HepG2 (cell line): ENCODE measurements around the gene MICA. TPM values are rescaled to one million over a fixed set of nuclear protein-coding genes. Genes with fewer than 3 reads are reported as not detected.
A peak's percentile ranks its signal among the peaks of the same experiment; 100 is the strongest.

Experiments used
- ATM ChIP-seq: fragments of 450-650 bp; IDR thresholded peaks from 2 replicates; pipeline ENCODE4 v1.7.1; 2017; ENCODE audit warnings: mild to moderate bottlenecking, borderline replicate concordance
- DPF2 ChIP-seq: sonication (generic); formaldehyde crosslinking; IDR thresholded peaks from 2 replicates; pipeline ENCODE4 v1.4.0; 2020; ENCODE audit warnings: mild to moderate bottlenecking, low read depth, missing genetic modification reagents, borderline replicate concordance
- FOSL1 ChIP-seq: sonication (generic); formaldehyde crosslinking; IDR thresholded peaks from 2 replicates; pipeline ENCODE4 v1.9.0; 2021; ENCODE audit warnings: missing genetic modification reagents, borderline replicate concordance
- FOSL2 ChIP-seq: sonication (generic); formaldehyde crosslinking; IDR thresholded peaks from 2 replicates; pipeline ENCODE4 v1.4.0; 2020; ENCODE audit warnings: missing genetic modification reagents
- FOXA1 ChIP-seq, 2 experiments: fragments of 450-650 bp in 1 of 2; sonication (generic) in 1 of 2; formaldehyde crosslinking in 1 of 2; IDR thresholded peaks; 2 replicates each; pipeline versions ENCODE4 v1.4.0 to v1.6.1; 2016 to 2020; ENCODE audit warnings: missing genetic modification reagents in 1 of 2
- GTF3A ChIP-seq: sonication (generic); formaldehyde crosslinking; conservative IDR thresholded peaks from 2 replicates; pipeline ENCODE4 v1.4.0; 2020; ENCODE audit warnings: mild to moderate bottlenecking, missing genetic modification reagents
- MYNN ChIP-seq: sonication (generic); formaldehyde crosslinking; IDR thresholded peaks from 2 replicates; pipeline ENCODE4 v1.4.0; 2020; ENCODE audit warnings: mild to moderate bottlenecking, low read depth, missing genetic modification reagents
- MZF1 ChIP-seq: sonication (generic); formaldehyde crosslinking; IDR thresholded peaks from 2 replicates; pipeline ENCODE4 v1.8.1; 2023; ENCODE audit warnings: mild to moderate bottlenecking, missing genetic modification reagents, borderline replicate concordance
- SUZ12 ChIP-seq: fragments of 150-350 bp; IDR thresholded peaks from 2 replicates; pipeline ENCODE4 v1.6.1; 2014; ENCODE audit warnings: low read depth, low read length
- SYNCRIP ChIP-seq: fragments of 200-400 bp; formaldehyde crosslinking; IDR thresholded peaks from 2 replicates; pipeline ENCODE4 v1.6.1; 2018; ENCODE audit warnings: mild to moderate bottlenecking, low read depth, low read length; ENCODE audit not compliant: insufficient read depth
- TEAD3 ChIP-seq: optimal IDR thresholded peaks from 2 replicates; pipeline ENCODE3; 2016; ENCODE audit warnings: borderline replicate concordance
- TMF1 ChIP-seq: sonication (generic); formaldehyde crosslinking; IDR thresholded peaks from 2 replicates; pipeline ENCODE4 v1.8.1; 2022; ENCODE audit warnings: low read depth, missing genetic modification reagents
- ZKSCAN5 ChIP-seq: sonication (generic); formaldehyde crosslinking; IDR thresholded peaks from 2 replicates; pipeline ENCODE4 v1.5.1; 2020; ENCODE audit warnings: mild to moderate bottlenecking, missing genetic modification reagents
- ZNF160 ChIP-seq: sonication (generic); formaldehyde crosslinking; IDR thresholded peaks from 2 replicates; pipeline ENCODE4 v1.8.0; 2022; ENCODE audit warnings: mild to moderate bottlenecking, inconsistent platforms, missing genetic modification reagents
- ZNF329 ChIP-seq: sonication (generic); formaldehyde crosslinking; IDR thresholded peaks from 2 replicates; pipeline ENCODE4 v1.9.0; 2021; ENCODE audit warnings: low read depth, mild to moderate bottlenecking, missing genetic modification reagents
- ZNF33A ChIP-seq: sonication (generic); formaldehyde crosslinking; IDR thresholded peaks from 2 replicates; pipeline ENCODE4 v1.5.1; 2020; ENCODE audit warnings: missing genetic modification reagents, mild to moderate bottlenecking, moderate library complexity, borderline replicate concordance
- ZNF33B ChIP-seq: sonication (generic); formaldehyde crosslinking; IDR thresholded peaks from 2 replicates; pipeline ENCODE4 v1.5.1; 2020; ENCODE audit warnings: mild to moderate bottlenecking, missing genetic modification reagents
- ZNF543 ChIP-seq: sonication (generic); formaldehyde crosslinking; IDR thresholded peaks from 2 replicates; pipeline ENCODE4 v1.4.0; 2020; ENCODE audit warnings: mild to moderate bottlenecking, missing genetic modification reagents
- ZNF605 ChIP-seq: sonication (generic); formaldehyde crosslinking; IDR thresholded peaks from 2 replicates; pipeline ENCODE4 v1.8.0; 2022; ENCODE audit warnings: mild to moderate bottlenecking, missing genetic modification reagents
- ZNF691 ChIP-seq: sonication (generic); formaldehyde crosslinking; IDR thresholded peaks from 2 replicates; pipeline ENCODE4 v1.4.0; 2020; ENCODE audit warnings: missing genetic modification reagents, low read depth, mild to moderate bottlenecking, borderline replicate concordance
- polyA plus RNA-seq, 8 experiments: library from polyadenylated mRNA; depleted of rRNA in 3 of 8; stranded (reverse) in 7 of 8; unstranded in 1 of 8; fragments of >200 nt; fragmentation: Illumina TruSeq in 4 of 8; extraction: Trizol in 4 of 8; gene quantifications; 2 replicates each; pipeline versions ENCODE4 v1.2.1 to v1.2.3, GENCODE V29; 2011 to 2016; ENCODE audit warnings: low read depth in 4 of 8, missing spikeins in 1 of 8, mixed read lengths in 1 of 8; ENCODE audit not compliant: insufficient read depth in 1 of 8
- total RNA-seq, 5 experiments: library from RNA; depleted of rRNA; stranded (reverse); fragments of >200 nt; fragmentation: Illumina TruSeq; extraction: Trizol; gene quantifications; 2 replicates each; pipeline ENCODE4 v1.2.3, GENCODE V29; 2016; ENCODE audit warnings: low read depth in 1 of 5
- TF ChIP-seq, protein P1 (sequence below): sonication (generic); formaldehyde crosslinking; IDR thresholded peaks from 2 replicates; pipeline ENCODE4 v1.4.0; 2020; ENCODE audit warnings: missing genetic modification reagents, borderline replicate concordance
- TF ChIP-seq, protein P2 (sequence below): sonication (generic); formaldehyde crosslinking; IDR thresholded peaks from 2 replicates; pipeline ENCODE4 v1.5.1; 2020; ENCODE audit warnings: mild to moderate bottlenecking, missing genetic modification reagents, borderline replicate concordance
- TF ChIP-seq, protein P3 (sequence below): sonication (generic); formaldehyde crosslinking; IDR thresholded peaks from 2 replicates; pipeline ENCODE4 v1.5.1; 2020; ENCODE audit warnings: missing genetic modification reagents, mild to moderate bottlenecking, borderline replicate concordance
- TF ChIP-seq, protein P4 (sequence below): IDR thresholded peaks from 2 replicates; pipeline ENCODE4 v1.6.1; 2016; ENCODE audit warnings: missing biosample characterization, missing genetic modification reagents, low read depth

MICA gene
- total and polyA plus RNA-seq, 2 of the 13 experiments (the other 11 are each of a cell fraction or from before 2014, with no cell fraction given), result 21.6 to 38.1 TPM

GRCh38 chr6:31401403-31401802, 2.0 kb upstream of the MICA start (continued):
- no peak for TF ChIP-seq ZNF329
- TF ChIP-seq SUZ12, result no peak
- no peak for TF ChIP-seq ZNF543 (CRISPR knock-in tag)
- no peak for TF ChIP-seq DPF2 (CRISPR knock-in tag)
- no peak for TF ChIP-seq MYNN (CRISPR knock-in tag)
- peak; percentile 87 for TF ChIP-seq FOSL2 (CRISPR knock-in tag)
- TF ChIP-seq SYNCRIP, result no peak
- TF ChIP-seq, protein P1, sequence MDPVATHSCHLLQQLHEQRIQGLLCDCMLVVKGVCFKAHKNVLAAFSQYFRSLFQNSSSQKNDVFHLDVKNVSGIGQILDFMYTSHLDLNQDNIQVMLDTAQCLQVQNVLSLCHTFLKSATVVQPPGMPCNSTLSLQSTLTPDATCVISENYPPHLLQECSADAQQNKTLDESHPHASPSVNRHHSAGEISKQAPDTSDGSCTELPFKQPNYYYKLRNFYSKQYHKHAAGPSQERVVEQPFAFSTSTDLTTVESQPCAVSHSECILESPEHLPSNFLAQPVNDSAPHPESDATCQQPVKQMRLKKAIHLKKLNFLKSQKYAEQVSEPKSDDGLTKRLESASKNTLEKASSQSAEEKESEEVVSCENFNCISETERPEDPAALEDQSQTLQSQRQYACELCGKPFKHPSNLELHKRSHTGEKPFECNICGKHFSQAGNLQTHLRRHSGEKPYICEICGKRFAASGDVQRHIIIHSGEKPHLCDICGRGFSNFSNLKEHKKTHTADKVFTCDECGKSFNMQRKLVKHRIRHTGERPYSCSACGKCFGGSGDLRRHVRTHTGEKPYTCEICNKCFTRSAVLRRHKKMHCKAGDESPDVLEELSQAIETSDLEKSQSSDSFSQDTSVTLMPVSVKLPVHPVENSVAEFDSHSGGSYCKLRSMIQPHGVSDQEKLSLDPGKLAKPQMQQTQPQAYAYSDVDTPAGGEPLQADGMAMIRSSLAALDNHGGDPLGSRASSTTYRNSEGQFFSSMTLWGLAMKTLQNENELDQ (CRISPR knock-in tag), result no peak
- TF ChIP-seq ZNF691, result no peak
- peak; percentile 18; the same call in 1 of the 2 replicates for TF ChIP-seq ZNF605 (CRISPR knock-in tag)
- no peak for TF ChIP-seq FOXA1 (IDR thresholded peaks at IDR 0.05)
- TF ChIP-seq FOXA1 (CRISPR knock-in tag; IDR thresholded peaks at IDR 0.05), result no peak
- TF ChIP-seq FOSL1, result peak; percentile 63; the same call in 1 of the 2 replicates
- TF ChIP-seq, protein P2, sequence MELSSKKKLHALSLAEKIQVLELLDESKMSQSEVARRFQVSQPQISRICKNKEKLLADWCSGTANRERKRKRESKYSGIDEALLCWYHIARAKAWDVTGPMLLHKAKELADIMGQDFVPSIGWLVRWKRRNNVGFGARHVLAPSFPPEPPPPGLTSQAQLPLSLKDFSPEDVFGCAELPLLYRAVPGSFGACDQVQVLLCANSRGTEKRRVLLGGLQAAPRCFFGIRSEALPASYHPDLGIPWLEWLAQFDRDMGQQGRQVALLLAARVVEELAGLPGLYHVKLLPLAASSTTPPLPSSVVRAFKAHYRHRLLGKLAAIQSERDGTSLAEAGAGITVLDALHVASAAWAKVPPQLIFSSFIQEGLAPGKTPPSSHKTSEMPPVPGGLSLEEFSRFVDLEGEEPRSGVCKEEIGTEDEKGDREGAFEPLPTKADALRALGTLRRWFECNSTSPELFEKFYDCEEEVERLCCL (CRISPR knock-in tag), result no peak
- no peak for TF ChIP-seq ZKSCAN5 (CRISPR knock-in tag)
- peak; percentile 95 for TF ChIP-seq TEAD3 (CRISPR knock-in tag)
- TF ChIP-seq, protein P3, sequence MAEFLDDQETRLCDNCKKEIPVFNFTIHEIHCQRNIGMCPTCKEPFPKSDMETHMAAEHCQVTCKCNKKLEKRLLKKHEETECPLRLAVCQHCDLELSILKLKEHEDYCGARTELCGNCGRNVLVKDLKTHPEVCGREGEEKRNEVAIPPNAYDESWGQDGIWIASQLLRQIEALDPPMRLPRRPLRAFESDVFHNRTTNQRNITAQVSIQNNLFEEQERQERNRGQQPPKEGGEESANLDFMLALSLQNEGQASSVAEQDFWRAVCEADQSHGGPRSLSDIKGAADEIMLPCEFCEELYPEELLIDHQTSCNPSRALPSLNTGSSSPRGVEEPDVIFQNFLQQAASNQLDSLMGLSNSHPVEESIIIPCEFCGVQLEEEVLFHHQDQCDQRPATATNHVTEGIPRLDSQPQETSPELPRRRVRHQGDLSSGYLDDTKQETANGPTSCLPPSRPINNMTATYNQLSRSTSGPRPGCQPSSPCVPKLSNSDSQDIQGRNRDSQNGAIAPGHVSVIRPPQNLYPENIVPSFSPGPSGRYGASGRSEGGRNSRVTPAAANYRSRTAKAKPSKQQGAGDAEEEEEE (CRISPR knock-in tag), result no peak
- TF ChIP-seq MZF1 (CRISPR knock-in tag), result no peak
- TF ChIP-seq, protein P4, sequence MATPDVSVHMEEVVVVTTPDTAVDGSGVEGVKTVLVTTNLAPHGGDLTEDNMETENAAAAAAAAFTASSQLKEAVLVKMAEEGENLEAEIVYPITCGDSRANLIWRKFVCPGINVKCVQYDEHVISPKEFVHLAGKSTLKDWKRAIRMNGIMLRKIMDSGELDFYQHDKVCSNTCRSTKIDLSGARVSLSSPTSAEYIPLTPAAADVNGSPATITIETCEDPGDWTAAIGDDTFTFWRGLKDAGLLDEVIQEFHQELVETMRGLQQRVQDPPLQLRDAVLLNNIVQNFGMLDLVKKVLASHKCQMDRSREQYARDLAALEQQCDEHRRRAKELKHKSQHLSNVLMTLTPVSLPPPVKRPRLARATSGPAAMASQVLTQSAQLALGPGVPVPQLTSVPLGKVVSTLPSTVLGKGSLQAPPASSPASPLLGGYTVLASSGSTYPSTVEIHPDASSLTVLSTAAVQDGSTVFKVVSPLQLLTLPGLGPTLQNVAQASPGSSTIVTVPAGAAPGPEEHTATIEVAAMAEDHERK (CRISPR knock-in tag), result no peak
- TF ChIP-seq ZNF33A (CRISPR knock-in tag), result no peak
- no peak for TF ChIP-seq ZNF33B
- TF ChIP-seq ATM, result no peak
- TF ChIP-seq ZNF160 (CRISPR knock-in tag), result no peak
- TF ChIP-seq GTF3A (CRISPR knock-in tag), result no peak
- TF ChIP-seq TMF1 (CRISPR knock-in tag), result no peak
